SHP77 treated with DMSO at 0.1 percent for 48 hours (cell line): ENCODE measurements around the gene ZNF106.

Experiments
- DNase-seq: peaks from one replicate; lab custom pipeline; 2025; lab: John Stamatoyannopoulos, UW

The ZNF106 gene

DNA sequence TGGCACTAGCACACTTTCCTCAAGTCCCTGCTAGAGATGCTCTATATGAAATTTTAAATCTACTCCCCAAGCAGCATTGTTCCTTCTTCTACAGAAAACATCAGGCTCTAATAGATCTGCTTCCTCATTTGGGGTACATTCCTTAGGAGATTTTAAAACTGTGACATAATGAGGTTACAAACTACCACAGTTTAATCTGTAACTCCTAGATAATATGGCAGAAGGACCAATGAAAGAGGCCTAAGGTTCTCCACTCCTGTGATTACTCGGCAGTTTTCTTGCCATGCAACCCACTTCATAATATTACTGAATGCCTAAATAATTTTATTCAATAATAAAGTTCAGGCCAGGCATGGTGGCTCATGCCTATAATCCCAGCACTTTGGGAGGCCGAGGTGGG is 16.1 kb downstream of the ZNF106 start:
- DNase-seq: no peak

GRCh38 chr15:42471002-42471401 is 19.9 kb downstream of the ZNF106 start:
- no peak for DNase-seq

GRCh38 chr15:42465520-42466259 is 25.3 kb downstream of the ZNF106 start:
- DNase-seq: no peak

DNA sequence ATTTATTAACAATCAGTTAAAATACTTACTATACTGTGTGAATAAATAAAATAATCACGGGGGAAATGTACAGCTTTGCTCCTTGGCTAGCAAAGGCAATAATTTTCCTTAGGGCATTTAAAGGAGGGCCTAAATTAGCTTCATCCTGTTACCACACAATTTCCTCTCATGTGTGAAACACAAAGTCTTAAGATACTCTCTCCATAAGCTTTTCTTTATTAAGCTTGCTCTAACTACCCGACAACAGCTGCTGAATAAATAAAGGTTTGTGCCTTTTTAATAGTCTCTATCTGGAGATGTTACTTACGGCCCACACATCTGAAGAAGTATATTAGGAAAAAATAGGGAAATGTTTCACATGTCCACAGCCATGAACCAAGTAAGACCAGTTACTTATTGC is 29.7 kb downstream of the ZNF106 start:
- no peak for DNase-seq

- no peak for DNase-seq
Observed at GRCh38 chr15:42457445-42458442, 33.2 kb downstream of the ZNF106 start.

- DNase-seq: no peak
Observed at GRCh38 chr15:42456971-42457370, 34.0 kb downstream of the ZNF106 start.

DNA sequence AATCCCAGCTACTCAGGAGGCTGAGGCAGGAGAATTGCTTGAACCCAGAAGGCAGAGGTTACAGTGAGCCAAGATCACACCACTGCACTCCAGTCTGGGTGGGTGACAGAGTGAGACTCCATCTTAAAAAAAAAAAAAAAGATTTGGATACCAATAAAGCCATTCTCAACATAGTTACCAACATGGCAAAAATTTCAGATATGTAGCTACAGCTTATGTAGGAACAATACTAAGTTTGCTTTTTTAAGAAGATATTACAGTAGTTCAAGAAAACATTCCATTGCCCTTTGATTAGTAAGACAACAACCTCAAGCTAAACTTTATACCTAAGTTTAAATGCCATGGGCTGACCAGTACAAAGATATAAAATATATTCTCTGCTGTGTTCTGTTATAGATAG is 34.4 kb downstream of the ZNF106 start:
- DNase-seq: no peak

DNA sequence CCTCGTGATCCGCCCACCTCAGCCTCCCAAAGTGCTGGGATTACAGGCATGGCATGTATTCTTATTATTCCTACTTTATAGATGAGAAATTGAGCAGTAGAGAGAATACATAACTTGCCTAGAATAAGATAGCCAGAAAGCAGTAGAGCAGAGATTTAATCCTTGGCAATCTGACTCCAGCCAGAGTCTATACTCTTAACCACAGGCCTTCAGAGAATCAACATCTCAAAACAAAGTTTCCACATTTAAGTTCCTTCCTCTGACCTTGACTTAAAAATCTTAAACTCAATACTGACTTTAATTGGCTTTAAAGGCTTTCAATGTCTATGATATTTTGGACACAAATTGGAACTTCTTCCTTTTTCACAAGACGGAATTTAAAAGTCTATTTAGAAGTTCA is 37.1 kb downstream of the ZNF106 start:
- DNase-seq: no peak

DNA sequence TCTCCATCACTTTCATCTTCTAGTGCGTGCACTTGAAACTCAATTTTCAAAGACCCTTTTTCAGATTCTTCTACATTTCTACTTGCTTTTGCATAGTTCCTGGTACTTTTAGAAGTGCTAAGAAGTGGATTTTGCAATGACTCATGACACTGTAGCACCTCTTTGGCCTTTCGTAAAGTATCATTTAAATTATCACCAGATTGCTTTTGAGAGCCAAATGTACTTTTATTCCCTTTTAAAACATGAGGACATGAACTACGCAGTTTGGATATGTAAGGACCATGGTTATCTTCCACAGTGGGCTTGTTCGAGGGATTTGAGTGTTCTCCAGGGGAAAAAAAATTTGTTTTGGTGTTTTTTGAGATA is 40.5 kb downstream of the ZNF106 start:
- no peak for DNase-seq

DNA sequence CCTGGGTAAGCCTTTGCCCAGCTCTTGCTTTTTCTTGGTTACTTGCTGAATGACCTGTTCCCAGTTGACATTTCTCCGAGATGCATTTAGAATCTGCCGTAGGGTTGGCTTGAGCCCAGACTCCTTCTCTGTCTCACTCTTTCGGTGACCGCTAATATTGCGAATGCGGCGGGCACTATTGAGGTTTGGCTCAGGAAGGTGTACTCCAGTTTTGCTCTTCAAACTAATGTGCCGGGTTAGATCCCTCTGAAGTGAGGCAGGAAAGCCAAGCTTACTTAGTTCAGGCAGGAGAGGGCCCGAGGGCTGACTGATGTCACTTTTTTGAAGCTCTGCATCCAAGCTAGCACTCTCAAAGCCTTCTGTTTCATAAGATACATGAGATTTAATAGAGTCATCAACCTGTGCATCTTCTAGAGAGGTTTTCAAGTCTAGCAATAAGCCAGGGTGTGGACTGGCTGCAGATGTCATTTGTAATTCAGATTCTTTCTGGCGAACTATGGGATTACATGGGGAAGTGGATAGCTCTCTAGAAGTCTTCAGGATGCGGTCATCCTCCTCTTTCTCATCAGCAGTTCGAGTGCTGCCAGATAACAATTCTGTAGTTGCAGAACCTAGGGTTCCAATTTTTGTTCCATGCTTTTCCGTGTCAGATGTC is 41.0 kb downstream of the ZNF106 start:
- no peak for DNase-seq

GRCh38 chr15:42448281-42448680 is 42.7 kb downstream of the ZNF106 start:
- DNase-seq: no peak

- no peak for DNase-seq
Observed at GRCh38 chr15:42447599-42447998, 43.3 kb downstream of the ZNF106 start.

DNA sequence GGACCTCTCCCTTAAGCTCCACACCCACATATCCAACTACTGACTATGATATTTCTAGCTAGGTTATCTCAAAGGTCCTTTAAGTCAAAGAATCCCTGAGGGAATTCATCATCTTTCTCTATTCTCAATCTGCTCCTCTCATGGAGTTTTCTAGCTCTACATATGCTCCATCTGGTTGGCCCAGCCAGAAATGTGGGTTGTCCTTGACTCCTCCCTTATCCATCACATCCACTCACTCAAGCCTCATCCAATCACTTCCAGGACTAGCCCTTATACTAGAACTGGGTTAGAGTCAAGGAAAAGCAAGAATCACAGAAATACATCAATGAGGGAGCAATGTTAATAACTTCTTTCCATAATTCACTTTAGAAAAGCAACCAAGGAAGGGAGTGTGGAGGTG is 45.4 kb downstream of the ZNF106 start:
- DNase-seq: no peak

GRCh38 chr15:42444415-42445063 is 46.4 kb downstream of the ZNF106 start:
- DNase-seq: no peak

- no peak for DNase-seq
Observed at GRCh38 chr15:42427429-42428223, 63.3 kb downstream of the ZNF106 start.

GRCh38 chr15:42421376-42421775 is 69.6 kb downstream of the ZNF106 start:
- no peak for DNase-seq

DNA sequence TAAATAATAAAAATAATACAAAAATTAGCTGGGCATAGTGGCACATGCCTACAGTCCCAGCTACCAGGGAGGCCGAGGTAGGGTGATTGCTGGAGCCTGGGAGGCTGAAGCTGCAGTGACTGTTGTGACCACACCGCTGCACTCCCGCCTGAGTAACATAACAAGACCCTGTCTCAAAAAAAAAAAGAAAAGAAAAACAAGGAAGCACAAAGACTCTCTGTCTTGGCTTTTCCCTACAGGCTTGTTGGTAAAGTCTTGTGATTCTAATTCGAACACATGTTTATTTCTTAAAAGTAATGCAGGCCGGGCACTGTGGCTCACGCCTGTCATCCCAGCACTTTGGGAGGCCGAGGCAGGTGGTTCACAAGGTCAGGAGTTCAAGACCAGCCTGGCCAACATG is 71.6 kb downstream of the ZNF106 start:
- DNase-seq: no peak

- DNase-seq: no peak
Observed at GRCh38 chr15:42413920-42414319, 77.0 kb downstream of the ZNF106 start.

DNA sequence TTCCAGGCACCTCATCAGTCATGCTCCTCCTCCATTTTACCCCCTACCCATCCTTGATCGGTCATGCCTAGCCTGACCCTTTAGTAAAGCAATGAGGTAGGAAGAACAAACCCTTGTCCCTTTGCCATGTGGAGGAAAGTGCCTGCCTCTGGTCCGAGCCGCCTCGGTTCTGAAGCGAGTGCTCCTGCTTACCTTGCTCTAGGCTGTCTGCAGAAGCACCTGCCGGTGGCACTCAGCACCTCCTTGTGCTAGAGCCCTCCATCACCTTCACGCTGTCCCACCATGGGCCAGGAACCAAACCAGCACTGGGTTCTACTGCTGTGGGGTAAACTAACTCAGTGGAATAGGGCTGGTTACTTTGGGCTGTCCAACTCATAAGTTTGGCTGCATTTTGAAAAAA is 79.1 kb downstream of the ZNF106 start:
- DNase-seq: no peak

- DNase-seq: no peak
Observed at GRCh38 chr15:42409011-42409410, 81.9 kb downstream of the ZNF106 start.

GRCh38 chr15:42408178-42408577 is 82.8 kb downstream of the ZNF106 start:
- no peak for DNase-seq
